H1 (cell line): Measurements from ENCODE around the gene LSM7. TPM values are rescaled to one million over a fixed set of nuclear protein-coding genes. Genes with fewer than 3 reads are reported as not detected.

ENCODE experiments used
- CTCF ChIA-PET: fragments of 300-600 bp; sonication (Branson Sonifier 250); formaldehyde crosslinking; loops from one replicate; lab custom pipeline; 2021; ENCODE audit not compliant: partially characterized antibody; lab: Charles Lee
- POLR2A ChIA-PET: fragments of 300-600 bp; sonication (Branson Sonifier 250); formaldehyde crosslinking; loops from one replicate; lab custom pipeline; 2021; ENCODE audit warnings: inconsistent platforms; ENCODE audit not compliant: partially characterized antibody; lab: Charles Lee
- DNase-seq, 2 experiments: peaks; one replicate each; pipeline versions ENCODE4 v3.0.0 to v3.0.0-alpha.2; 2010 to 2022; ENCODE audit warnings: low spot score in 2 of 2, low read depth in 1 of 2, mixed read lengths in 1 of 2
- FAIRE-seq: peaks from 2 replicates; lab custom pipeline; 2011; peaks lifted over from hg19 to GRCh38; lab: Jason Lieb, UNC
- H2AFZ ChIP-seq: 2 replicates; pipeline ENCODE4 v1.8.1; 2012; ENCODE audit warnings: low read length, inconsistent platforms
- H2AK5ac ChIP-seq: 2 replicates; pipeline ENCODE4 v1.6.1; 2013; ENCODE audit warnings: low read depth, low read length
- H2BK120ac ChIP-seq: replicated peaks from 2 replicates; pipeline ENCODE3; 2013; ENCODE audit warnings: low read depth, low read length, inconsistent platforms
- H2BK12ac ChIP-seq: 2 replicates; pipeline ENCODE4 v1.6.1; 2013; ENCODE audit warnings: low read depth, low read length
- H2BK15ac ChIP-seq: 2 replicates; pipeline ENCODE4 v1.6.1; 2013; ENCODE audit warnings: low read length
- H2BK20ac ChIP-seq: 2 replicates; pipeline ENCODE4 v1.6.1; 2013; ENCODE audit warnings: low read length
- H2BK5ac ChIP-seq: 2 replicates; pipeline ENCODE4 v1.6.1; 2013; ENCODE audit warnings: low read depth, low read length
- H3K14ac ChIP-seq: 2 replicates; pipeline ENCODE4 v1.6.1; 2013; ENCODE audit warnings: inconsistent platforms; ENCODE audit not compliant: insufficient read length
- H3K18ac ChIP-seq: 2 replicates; pipeline ENCODE4 v1.6.1; 2013; ENCODE audit warnings: low read length; ENCODE audit errors: extremely low read depth
- H3K23ac ChIP-seq: 2 replicates; pipeline ENCODE4 v1.6.1; 2013; ENCODE audit warnings: inconsistent platforms; ENCODE audit not compliant: insufficient read length
- H3K23me2 ChIP-seq: 2 replicates; pipeline ENCODE4 v1.6.1; 2013; ENCODE audit warnings: low read depth, low read length
- H3K27ac ChIP-seq: 2 replicates; pipeline ENCODE4 v1.6.1; 2011; ENCODE audit warnings: low read depth, low read length, inconsistent platforms
- H3K27me3 ChIP-seq, 4 experiments: replicated peaks in 1 of 4; 1 replicate in 1 of 4; 2 replicates in 3 of 4; pipeline versions ENCODE4 v1.6.1 to v1.8.1; 2011 to 2013; ENCODE audit warnings: low read length in 3 of 4, mild to moderate bottlenecking in 3 of 4, inconsistent platforms in 2 of 4, mixed read lengths in 2 of 4, moderate library complexity in 1 of 4; ENCODE audit not compliant: control insufficient read depth in 3 of 4, insufficient read depth in 3 of 4; ENCODE audit errors: extremely low read depth in 1 of 4
- H3K36me3 ChIP-seq, 4 experiments: 2 replicates each; pipeline versions ENCODE4 v1.6.1 to v1.8.1; 2011 to 2013; ENCODE audit warnings: mild to moderate bottlenecking in 4 of 4, low read length in 3 of 4, moderate library complexity in 2 of 4, control low read depth in 1 of 4, inconsistent platforms in 1 of 4; ENCODE audit not compliant: insufficient read depth in 4 of 4, control insufficient read depth in 2 of 4
- H3K4ac ChIP-seq: replicated peaks from 2 replicates; pipeline ENCODE3; 2013; ENCODE audit warnings: low read length, low read depth, mixed read lengths, inconsistent platforms; ENCODE audit not compliant: insufficient read length
- H3K4me1 ChIP-seq, 4 experiments: replicated peaks in 1 of 4; 1 replicate in 1 of 4; 2 replicates in 3 of 4; pipeline versions ENCODE4 v1.6.1 to v1.8.1; 2011 to 2013; ENCODE audit warnings: low read length in 3 of 4, inconsistent platforms in 2 of 4, mixed read lengths in 1 of 4; ENCODE audit not compliant: insufficient read depth in 4 of 4, control insufficient read depth in 3 of 4
- H3K4me2 ChIP-seq, 2 experiments: 2 replicates each; pipeline versions ENCODE4 v1.6.1 to v1.8.1; 2011 to 2013; ENCODE audit warnings: low read depth in 2 of 2, low read length in 2 of 2, control low read depth in 1 of 2, inconsistent platforms in 1 of 2, mild to moderate bottlenecking in 1 of 2; ENCODE audit not compliant: insufficient read depth in 1 of 2
- H3K4me3 ChIP-seq, 4 experiments: fragments of 200-600, 300-600 bp in 1 of 4; sonication (generic), shearing (Covaris generic), sonication (Bioruptor Twin) in 1 of 4; 2 replicates each; pipeline versions ENCODE4 v1.5.1 to v1.8.1; 2011 to 2016; ENCODE audit warnings: low read length in 4 of 4, low read depth in 3 of 4, control low read depth in 2 of 4, inconsistent platforms in 2 of 4, mild to moderate bottlenecking in 2 of 4, mixed read lengths in 1 of 4, moderate library complexity in 1 of 4; ENCODE audit not compliant: insufficient read depth in 2 of 4; ENCODE audit errors: extremely low read depth in 1 of 4
- H3K56ac ChIP-seq: replicated peaks from 2 replicates; pipeline ENCODE3; 2013; ENCODE audit warnings: low read depth, mild to moderate bottlenecking, mixed read lengths, low read length, inconsistent platforms; ENCODE audit not compliant: insufficient read length
- H3K79me1 ChIP-seq: 2 replicates; pipeline ENCODE4 v1.6.1; 2013; ENCODE audit warnings: low read depth, low read length, control low read depth
- H3K79me2 ChIP-seq, 2 experiments: 2 replicates each; pipeline versions ENCODE4 v1.6.1 to v1.8.1; 2012 to 2013; ENCODE audit warnings: low read length in 2 of 2, mild to moderate bottlenecking in 2 of 2, inconsistent platforms in 1 of 2; ENCODE audit not compliant: insufficient read depth in 2 of 2, control insufficient read depth in 1 of 2
- H3K9ac ChIP-seq, 4 experiments: replicated peaks in 1 of 4; 1 replicate in 1 of 4; 2 replicates in 3 of 4; pipeline versions ENCODE4 v1.6.1 to v1.8.1; 2011 to 2013; ENCODE audit warnings: low read depth in 3 of 4, low read length in 3 of 4, control low read depth in 2 of 4, mild to moderate bottlenecking in 2 of 4, moderate library complexity in 2 of 4, inconsistent platforms in 1 of 4; ENCODE audit errors: extremely low read depth in 1 of 4
- H3K9me3 ChIP-seq, 2 experiments: 2 replicates each; pipeline versions ENCODE4 v1.6.1 to v1.8.1; 2012 to 2013; ENCODE audit warnings: mild to moderate bottlenecking in 2 of 2, moderate library complexity in 2 of 2, control low read depth in 1 of 2, inconsistent platforms in 1 of 2, low read depth in 1 of 2, low read length in 1 of 2, mixed read lengths in 1 of 2; ENCODE audit not compliant: insufficient read depth in 2 of 2
- H4K20me1 ChIP-seq, 2 experiments: replicated peaks in 1 of 2; 2 replicates each; pipeline versions ENCODE3 to v1.8.1; 2011 to 2013; ENCODE audit warnings: inconsistent platforms in 2 of 2, low read length in 2 of 2, mild to moderate bottlenecking in 1 of 2; ENCODE audit not compliant: insufficient read depth in 2 of 2, control insufficient read depth in 1 of 2
- H4K5ac ChIP-seq: 2 replicates; pipeline ENCODE4 v1.6.1; 2013; ENCODE audit warnings: low read length, low read depth, mixed read lengths, inconsistent platforms; ENCODE audit not compliant: insufficient read length
- H4K8ac ChIP-seq: 2 replicates; pipeline ENCODE4 v1.8.0; 2013; ENCODE audit warnings: mild to moderate bottlenecking, moderate library complexity, low read length, inconsistent platforms; ENCODE audit not compliant: insufficient read depth; ENCODE audit errors: extremely low read depth
- H4K91ac ChIP-seq: replicated peaks from 2 replicates; pipeline ENCODE3; 2013; ENCODE audit warnings: low read length, mixed read lengths, inconsistent platforms; ENCODE audit not compliant: insufficient read length
- BACH1 ChIP-seq: IDR thresholded peaks from 2 replicates; pipeline ENCODE4 v1.6.1; 2012; ENCODE audit warnings: low read length, improper control_type of control experiment
- EP300 ChIP-seq, 2 experiments: IDR thresholded peaks; 1 replicate in 1 of 2; 2 replicates in 1 of 2; pipeline ENCODE4 v1.6.1; 2011 to 2012; ENCODE audit warnings: low read depth in 2 of 2, low read length in 2 of 2, mild to moderate bottlenecking in 2 of 2, borderline replicate concordance in 1 of 2, inconsistent platforms in 1 of 2, moderate library complexity in 1 of 2
- GTF2F1 ChIP-seq: IDR thresholded peaks from 2 replicates; pipeline ENCODE4 v1.6.1; 2012; ENCODE audit warnings: low read depth, low read length, improper control_type of control experiment, borderline replicate concordance
- HDAC2 ChIP-seq, 2 experiments: fragments of 300-600 bp in 1 of 2; sonication (generic) in 1 of 2; IDR thresholded peaks; 2 replicates each; pipeline ENCODE4 v1.6.1; 2011 to 2012; ENCODE audit warnings: low read depth in 2 of 2, low read length in 2 of 2, mild to moderate bottlenecking in 2 of 2, moderate library complexity in 2 of 2, borderline replicate concordance in 1 of 2, inconsistent platforms in 1 of 2
- RAD21 ChIP-seq, 2 experiments: IDR thresholded peaks in 1 of 2; conservative IDR thresholded peaks in 1 of 2; 2 replicates each; pipeline ENCODE4 v1.6.1; 2011; ENCODE audit warnings: low read depth in 2 of 2, low read length in 2 of 2, improper control_type of control experiment in 1 of 2, inconsistent platforms in 1 of 2, mild to moderate bottlenecking in 1 of 2, moderate library complexity in 1 of 2
- TEAD4 ChIP-seq: IDR thresholded peaks from 2 replicates; pipeline ENCODE4 v1.6.1; 2012; ENCODE audit warnings: low read depth, low read length, inconsistent platforms, mixed read lengths
- WGBS, 2 experiments: shearing (Covaris generic) in 1 of 2; methylation state at CpG; one replicate each; pipeline versions ENCODE4 v1.1.6 to v1.1.7; 2013 to 2015; ENCODE audit warnings: low lambda C conversion rate in 2 of 2, mixed read lengths in 2 of 2, inconsistent platforms in 1 of 2, low coverage in 1 of 2, missing lambda C conversion rate in 1 of 2; ENCODE audit not compliant: insufficient replicate concordance in 2 of 2, insufficient coverage in 1 of 2, insufficient read length in 1 of 2; ENCODE audit errors: extremely low coverage in 1 of 2, missing lambda C conversion rate in 1 of 2; 5-methylcytosine and 5-hydroxymethylcytosine counted together
- polyA plus RNA-seq, 7 experiments: library from polyadenylated mRNA; depleted of rRNA in 3 of 7; stranded (reverse) in 5 of 7; unstranded in 2 of 7; fragments of >200 nt in 5 of 7; fragments of 200-250 nt in 2 of 7; gene quantifications; 1 replicate in 5 of 7; 2 replicates in 1 of 7; 4 replicates in 1 of 7; pipeline versions ENCODE4 v1.2.1 to v1.2.3, GENCODE V29; 2011 to 2013; ENCODE audit warnings: missing spikeins in 2 of 7, mixed read lengths in 2 of 7
- total RNA-seq: library from RNA; stranded (reverse); fragmentation: NEBNext Ultra II Directional; extraction: Animal tissue kit (Norgen Biotek cat#: 25700); gene quantifications from 2 replicates; pipeline ENCODE4 v1.2.1, GENCODE V29; 2021
- TF ChIP-seq, protein P1 (sequence below), 3 experiments: IDR thresholded peaks; 1 replicate in 2 of 3; 2 replicates in 1 of 3; pipeline versions ENCODE4 v1.5.1 to v1.6.1; 2011; ENCODE audit warnings: low read length in 3 of 3, mild to moderate bottlenecking in 3 of 3, inconsistent platforms in 2 of 3, low read depth in 1 of 3, moderate library complexity in 1 of 3; ENCODE audit not compliant: insufficient read depth in 1 of 3; ENCODE audit errors: control extremely low read depth in 1 of 3

LSM7 gene
- total and polyA plus RNA-seq, 2 of the 8 experiments (the other 6 are each of a cell fraction or from before 2014, with no cell fraction given) = 228 to 1,335 TPM

GRCh38 chr19:2315818-2316353, 12.5 kb downstream of the LSM7 start:
- no peak overlapping the region for H2BK120ac ChIP-seq
- no peak for FAIRE-seq
- DNase-seq = peak in 1 of 2 experiments; percentile 86
- no peak overlapping the region for H3K23ac ChIP-seq
- H4K20me1 ChIP-seq = no peaks in the 10 kb centered on the region
- H3K79me2 ChIP-seq = no peaks in the 10 kb centered on the region
- ChIA-PET CTCF (interaction anchor here (0.7 to 9.8 kb wide), 46 partner anchors 9 to 386 kb away, joined by 3 to 106 read pairs (median 6); partner anchors contain the start of genes AMH, JSRP1, LSM7 and PLEKHJ1), POLR2A (interaction anchor here (0.6 to 4.1 kb wide), 18 partner anchors 10 to 160 kb away, joined by 3 to 29 read pairs (median 4); partner anchors contain the start of genes AMH, GADD45B, LSM7 and PLEKHJ1)
- no peaks in the 10 kb centered on the region for H3K23me2 ChIP-seq
- H4K8ac ChIP-seq = no peak overlapping the region; the same call in 1 of the 2 replicates
- H3K14ac ChIP-seq = no peak overlapping the region
- no peak overlapping the region for H3K4ac ChIP-seq
- H2AK5ac ChIP-seq = no peak overlapping the region
- no peak overlapping the region for H3K56ac ChIP-seq
- no peak overlapping the region for H4K5ac ChIP-seq
- no peak overlapping the region; a peak in 1 of 8 replicates for H3K4me3 ChIP-seq
- no peak overlapping the region for H3K4me2 ChIP-seq
- H3K9ac ChIP-seq = no peak overlapping the region
- no peak overlapping the region; the same call in 1 of the 2 replicates for H3K18ac ChIP-seq
- H3K4me1 ChIP-seq = peaks cover 0 to 4% (median under 1%) of the 10 kb centered on the region in 4 experiments; a peak in 4 of 7 replicates
- no peak overlapping the region for H4K91ac ChIP-seq
- no peaks in the 10 kb centered on the region for H3K9me3 ChIP-seq
- H2BK12ac ChIP-seq = no peak overlapping the region
- no peak overlapping the region for H2BK20ac ChIP-seq
- no peak overlapping the region for H2BK5ac ChIP-seq
- H3K79me1 ChIP-seq = no peaks in the 10 kb centered on the region
- no peaks in the 10 kb centered on the region for H3K36me3 ChIP-seq
- no peak overlapping the region for H3K27ac ChIP-seq
- no peaks in the 10 kb centered on the region for H3K27me3 ChIP-seq
- no peak overlapping the region for H2BK15ac ChIP-seq
- WGBS, 2 experiments = 44% methylated on average over 22 of the region's 22 CpGs; no CpG with 5 or more reads in 1 of the 2 experiments
- 0 out of 2 replicates have a peak overlapping the region, but pooled peaks have one; percentile 7 for H2AFZ ChIP-seq
- TF ChIP-seq RAD21 (IDR thresholded peaks at IDR 0.05 in 1 of 2, conservative IDR thresholded peaks at IDR 0.05 in 1 of 2; ENCODE audit: low read depth in 2 of 2, low read length in 2 of 2) (peak; percentile 95 to 96), EP300 (IDR thresholded peaks at IDR 0.05; ENCODE audit: borderline replicate concordance in 1 of 2, low read depth in 2 of 2, low read length in 2 of 2) (no peak), HDAC2 (IDR thresholded peaks at IDR 0.05; ENCODE audit: borderline replicate concordance in 1 of 2, low read depth in 2 of 2, low read length in 2 of 2) (peak; percentile 17 to 45; a peak in 1 of 4 replicates), GTF2F1 (no peak), TEAD4 (peak; percentile 40; the same call in 1 of the 2 replicates), BACH1 (peak; percentile 75)
- TF ChIP-seq, protein P1, sequence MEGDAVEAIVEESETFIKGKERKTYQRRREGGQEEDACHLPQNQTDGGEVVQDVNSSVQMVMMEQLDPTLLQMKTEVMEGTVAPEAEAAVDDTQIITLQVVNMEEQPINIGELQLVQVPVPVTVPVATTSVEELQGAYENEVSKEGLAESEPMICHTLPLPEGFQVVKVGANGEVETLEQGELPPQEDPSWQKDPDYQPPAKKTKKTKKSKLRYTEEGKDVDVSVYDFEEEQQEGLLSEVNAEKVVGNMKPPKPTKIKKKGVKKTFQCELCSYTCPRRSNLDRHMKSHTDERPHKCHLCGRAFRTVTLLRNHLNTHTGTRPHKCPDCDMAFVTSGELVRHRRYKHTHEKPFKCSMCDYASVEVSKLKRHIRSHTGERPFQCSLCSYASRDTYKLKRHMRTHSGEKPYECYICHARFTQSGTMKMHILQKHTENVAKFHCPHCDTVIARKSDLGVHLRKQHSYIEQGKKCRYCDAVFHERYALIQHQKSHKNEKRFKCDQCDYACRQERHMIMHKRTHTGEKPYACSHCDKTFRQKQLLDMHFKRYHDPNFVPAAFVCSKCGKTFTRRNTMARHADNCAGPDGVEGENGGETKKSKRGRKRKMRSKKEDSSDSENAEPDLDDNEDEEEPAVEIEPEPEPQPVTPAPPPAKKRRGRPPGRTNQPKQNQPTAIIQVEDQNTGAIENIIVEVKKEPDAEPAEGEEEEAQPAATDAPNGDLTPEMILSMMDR (IDR thresholded peaks at IDR 0.05; ENCODE audit: control extremely low read depth in 1 of 3, insufficient read depth in 1 of 3, low read depth in 1 of 3, low read length in 3 of 3) = peak; percentile 85 to 93 (median 88)
